ENCODE data around the gene SPAG9.

The SPAG9 gene

DNA sequence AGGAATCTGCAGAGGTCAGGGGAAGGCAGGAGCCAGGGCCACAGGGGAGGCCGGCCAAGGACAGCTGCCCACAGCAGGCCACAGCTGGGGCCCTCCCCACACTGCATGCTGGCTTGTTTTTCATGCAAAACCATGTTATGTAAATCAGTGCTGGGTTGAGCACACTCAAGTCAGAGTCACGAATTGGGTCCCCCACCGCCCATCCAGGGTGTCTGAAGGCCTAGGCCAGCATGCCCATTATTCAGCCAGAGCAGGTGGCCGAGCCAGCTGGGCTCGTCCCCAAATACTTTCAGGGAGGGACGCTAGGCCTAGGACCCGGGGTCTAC lies 203.3 kb downstream of the SPAG9 start:
- DNase-seq (ENCODE audit: low spot score): no peak

- DNase-seq (ENCODE audit: low spot score): no peak
These were observed 203.8 kb downstream of the SPAG9 start for GRCh38 chr17:50916708-50917417.

GRCh38 chr17:50916026-50916707 lies 204.5 kb downstream of the SPAG9 start:
- no peak for DNase-seq (ENCODE audit: low spot score)

DNA sequence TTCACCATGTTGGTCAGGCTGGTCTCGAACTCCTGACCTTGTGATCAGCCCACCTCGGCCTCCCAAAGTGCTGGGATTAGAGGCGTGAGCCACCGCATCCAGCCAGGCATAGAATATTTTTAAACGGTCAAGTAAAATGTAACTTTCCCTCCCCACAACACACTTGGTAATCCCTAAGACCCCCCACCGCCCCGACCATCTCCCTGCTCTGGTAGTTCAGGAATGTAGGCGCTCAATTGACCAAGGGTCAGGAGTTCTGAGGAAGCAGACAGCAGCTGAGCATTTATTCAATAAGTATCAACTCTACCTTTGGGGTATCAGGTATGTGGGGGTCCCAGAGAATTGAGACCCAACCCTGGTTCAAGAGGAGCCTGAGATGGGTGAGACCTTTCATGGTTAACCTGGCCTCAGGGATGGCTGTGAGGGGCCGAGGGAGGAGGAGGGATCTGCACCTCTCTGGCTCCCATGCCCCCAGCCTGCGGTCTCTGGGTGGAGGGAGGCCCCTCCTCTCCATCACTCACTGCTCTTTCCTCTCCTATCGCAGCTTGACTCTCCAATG lies 206.1 kb downstream of the SPAG9 start:
- DNase-seq (ENCODE audit: low spot score): no peak

- DNase-seq (ENCODE audit: low spot score): no peak
These were observed 207.5 kb downstream of the SPAG9 start for GRCh38 chr17:50913120-50913519.
